GM23338 (cell line): ENCODE measurements around the gene TSNAX. TPM values are rescaled to one million over a fixed set of nuclear protein-coding genes. Genes with fewer than 3 reads are reported as not detected.

Source experiments
- ATAC-seq: fragments of 200-7000 bp; cut with Tn5 transposase; 3 replicates; pipeline ENCODE4 v1.9.1; 2020
- DNase-seq: peaks from one replicate; pipeline ENCODE4 v3.0.0-alpha.2; 2015; ENCODE audit warnings: low spot score
- H2AFZ ChIP-seq: fragments of 200-600 bp; sonication (generic); 2 replicates; pipeline ENCODE4 v1.8.0; 2016; ENCODE audit warnings: antibody characterized with exemption, mild to moderate bottlenecking, moderate library complexity
- H3F3A ChIP-seq: fragments of 200-600 bp; sonication (generic); replicated peaks from 2 replicates; pipeline ENCODE4 v1.8.0; 2017; ENCODE audit warnings: antibody characterized with exemption, mixed run types, low read depth
- H3K27ac ChIP-seq: fragments of 200-600 bp; sonication (generic); 2 replicates; pipeline ENCODE4 v1.6.1; 2016; ENCODE audit warnings: low read depth
- H3K27me3 ChIP-seq: fragments of 200-600 bp; sonication (generic); 2 replicates; pipeline ENCODE4 v1.8.0; 2016; ENCODE audit warnings: mild to moderate bottlenecking, mixed run types, moderate library complexity; ENCODE audit not compliant: insufficient read depth
- H3K36me3 ChIP-seq: fragments of 200-600 bp; sonication (generic); 2 replicates; pipeline ENCODE4 v1.8.0; 2016; ENCODE audit warnings: mild to moderate bottlenecking; ENCODE audit not compliant: insufficient read depth
- H3K4me1 ChIP-seq: fragments of 200-600 bp; sonication (generic); 2 replicates; pipeline ENCODE4 v1.8.0; 2016; ENCODE audit warnings: mild to moderate bottlenecking, moderate library complexity; ENCODE audit not compliant: insufficient read depth
- H3K4me2 ChIP-seq: fragments of 200-600 bp; sonication (generic); 2 replicates; pipeline ENCODE4 v1.7.1; 2017; ENCODE audit warnings: mixed run types
- H3K4me3 ChIP-seq: fragments of 200-600 bp; sonication (generic); 2 replicates; pipeline ENCODE4 v1.6.1; 2016; ENCODE audit warnings: mixed run types
- H3K79me2 ChIP-seq: fragments of 200-600 bp; sonication (generic); replicated peaks from 2 replicates; pipeline ENCODE4 v1.8.0; 2017; ENCODE audit warnings: mild to moderate bottlenecking; ENCODE audit not compliant: insufficient read depth
- H3K9me2 ChIP-seq: fragments of 200-600 bp; sonication (generic); 2 replicates; pipeline ENCODE4 v1.8.0; 2017; ENCODE audit not compliant: insufficient read depth
- H4K20me1 ChIP-seq: fragments of 200-600 bp; sonication (generic); replicated peaks from 2 replicates; pipeline ENCODE4 v1.8.0; 2017; ENCODE audit warnings: mild to moderate bottlenecking; ENCODE audit not compliant: insufficient read depth
- H3K27ac Mint-ChIP-seq: 2 replicates; pipeline ENCODE4 v1.8.0; 2020; ENCODE audit warnings: inconsistent platforms, mild to moderate bottlenecking, moderate library complexity, mixed read lengths
- H3K27me3 Mint-ChIP-seq: 3 replicates; pipeline ENCODE4 v1.8.0; 2022; ENCODE audit warnings: low read depth, mild to moderate bottlenecking, moderate library complexity, mixed read lengths, inconsistent platforms; ENCODE audit not compliant: insufficient read depth, poor library complexity
- H3K36me3 Mint-ChIP-seq: 3 replicates; pipeline ENCODE4 v1.8.0; 2021; ENCODE audit warnings: low read depth, mild to moderate bottlenecking, inconsistent platforms, moderate library complexity, mixed read lengths
- H3K4me1 Mint-ChIP-seq: 3 replicates; pipeline ENCODE4 v1.8.0; 2020; ENCODE audit warnings: mild to moderate bottlenecking, inconsistent platforms, mixed read lengths
- H3K4me3 Mint-ChIP-seq: 3 replicates; pipeline ENCODE4 v1.8.0; 2021; ENCODE audit warnings: moderate library complexity, mild to moderate bottlenecking, inconsistent platforms, mixed read lengths
- H3K9me3 Mint-ChIP-seq: 3 replicates; pipeline ENCODE4 v1.8.0; 2020; ENCODE audit warnings: moderate library complexity, mild to moderate bottlenecking, inconsistent platforms, mixed read lengths
- CREB1 ChIP-seq: fragments of 250-450 bp; sonication (Bioruptor Pico); IDR thresholded peaks from 2 replicates; pipeline ENCODE4 v1.5.0; 2020; ENCODE audit warnings: low read depth, mild to moderate bottlenecking, moderate library complexity
- EZH2 ChIP-seq: fragments of 200-600 bp; sonication (generic); IDR thresholded peaks from one replicate; pipeline ENCODE4 v1.8.0; 2017; ENCODE audit warnings: antibody characterized with exemption, mild to moderate bottlenecking, low read depth; ENCODE audit not compliant: unreplicated experiment
- EZH2phosphoT487 ChIP-seq: fragments of 200-600 bp; sonication (generic); IDR thresholded peaks from one replicate; pipeline ENCODE4 v1.8.1; 2018; ENCODE audit warnings: antibody characterized with exemption; ENCODE audit not compliant: unreplicated experiment
- JUNB ChIP-seq: IDR thresholded peaks from one replicate; pipeline ENCODE4 v1.6.1; 2016; ENCODE audit warnings: antibody characterized with exemption; ENCODE audit not compliant: unreplicated experiment
- NANOG ChIP-seq: IDR thresholded peaks from 2 replicates; pipeline ENCODE4 v1.6.1; 2016; ENCODE audit warnings: antibody characterized with exemption, borderline replicate concordance
- POLR2AphosphoS5 ChIP-seq: IDR thresholded peaks from 2 replicates; pipeline ENCODE4 v1.6.1; 2016; ENCODE audit warnings: antibody characterized with exemption, low read depth
- STAT1 ChIP-seq: IDR thresholded peaks from one replicate; pipeline ENCODE4 v1.6.1; 2016; ENCODE audit warnings: antibody characterized with exemption; ENCODE audit not compliant: unreplicated experiment
- ZNF114 ChIP-seq: fragments of 250-450 bp; sonication (Bioruptor Pico); IDR thresholded peaks from 2 replicates; pipeline ENCODE4 v1.5.0; 2020; ENCODE audit warnings: mild to moderate bottlenecking, moderate library complexity
- ZNF331 ChIP-seq: fragments of 250-450 bp; sonication (Bioruptor Pico); IDR thresholded peaks from 2 replicates; pipeline ENCODE4 v1.5.0; 2020; ENCODE audit warnings: low read depth, mild to moderate bottlenecking, moderate library complexity
- polyA plus RNA-seq: library from polyadenylated mRNA; unstranded; fragments of >200 nt; fragmentation: Nextera tagmentation; extraction: Ambion mirVana; gene quantifications from 2 replicates; pipeline ENCODE4 v1.2.1, GENCODE V29; 2016
- total RNA-seq: library from RNA; depleted of rRNA; stranded (reverse); fragments of >200 nt; shearing (Covaris generic); gene quantifications from 2 replicates; pipeline ENCODE4 v1.2.3, GENCODE V29; 2014
- TF ChIP-seq, protein P1 (sequence below), 2 experiments: fragments of 200-600 bp in 1 of 2; sonication (generic) in 1 of 2; conservative IDR thresholded peaks; 2 replicates each; pipeline versions ENCODE4 v1.5.1 to v1.6.1; 2016 to 2017; ENCODE audit warnings: antibody characterized with exemption in 2 of 2, low read depth in 2 of 2, mild to moderate bottlenecking in 2 of 2, moderate library complexity in 1 of 2
- TF ChIP-seq, protein P2 (sequence below): IDR thresholded peaks from one replicate; pipeline ENCODE4 v1.6.1; 2018; ENCODE audit warnings: antibody characterized with exemption; ENCODE audit not compliant: unreplicated experiment
- TF ChIP-seq, protein P3 (sequence below): IDR thresholded peaks from 2 replicates; pipeline ENCODE4 v1.6.1; 2016; ENCODE audit warnings: antibody characterized with exemption
- TF ChIP-seq, protein P4 (sequence below): fragments of 250-450 bp; sonication (Bioruptor Pico); IDR thresholded peaks from 2 replicates; pipeline ENCODE4 v1.5.0; 2020; ENCODE audit warnings: mild to moderate bottlenecking, moderate library complexity

TSNAX gene
- total and polyA plus RNA-seq, 2 experiments from 2014 or later = 31.5 to 31.7 TPM

DNA sequence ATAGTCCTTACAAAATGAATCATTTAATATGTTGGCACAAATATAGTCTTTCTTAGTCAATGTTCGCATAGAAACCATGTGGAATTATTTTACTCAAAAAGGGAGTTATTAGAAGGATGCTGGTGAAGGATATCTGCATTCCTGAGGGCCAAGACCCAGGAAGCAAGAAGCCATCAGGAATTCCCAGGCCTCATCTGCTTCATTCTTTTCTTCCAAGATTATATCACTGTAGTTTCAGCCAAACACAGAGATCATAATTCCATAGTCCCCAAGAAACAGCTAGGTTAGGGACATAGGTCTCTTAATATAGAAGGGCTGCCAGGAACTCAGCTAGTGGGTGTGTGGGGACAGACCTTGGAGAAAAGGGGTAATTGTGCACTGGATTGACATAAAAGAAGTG is 69.5 kb downstream of the TSNAX start:
- DNase-seq (no peak), ATAC-seq (no peak)
- Histone ChIP-seq H3K27ac (no peak overlapping the region), H2AFZ (no peak overlapping the region), H3K4me2 (no peak overlapping the region), H3K4me3 (no peak overlapping the region), H3F3A (no peaks in the 10 kb centered on the region), H3K9me2 (no peaks in the 10 kb centered on the region), H3K4me1 (peaks cover 3% of the 10 kb centered on the region; the same call in 1 of the 2 replicates), H3K27me3 (no peaks in the 10 kb centered on the region), H3K79me2 (no peaks in the 10 kb centered on the region), H3K36me3 (no peaks in the 10 kb centered on the region), H4K20me1 (no peaks in the 10 kb centered on the region)
- Mint-ChIP-seq H3K27me3 (peaks cover 2% of the 10 kb centered on the region), H3K9me3 (no peaks in the 10 kb centered on the region), H3K27ac (no peak overlapping the region), H3K4me3 (no peak overlapping the region), H3K4me1 (peaks cover 15% of the 10 kb centered on the region; the same call in 2 of the 3 replicates), H3K36me3 (no peaks in the 10 kb centered on the region)
- TF ChIP-seq EZH2phosphoT487 = no peak
- TF ChIP-seq JUNB = no peak
- TF ChIP-seq, protein P1, sequence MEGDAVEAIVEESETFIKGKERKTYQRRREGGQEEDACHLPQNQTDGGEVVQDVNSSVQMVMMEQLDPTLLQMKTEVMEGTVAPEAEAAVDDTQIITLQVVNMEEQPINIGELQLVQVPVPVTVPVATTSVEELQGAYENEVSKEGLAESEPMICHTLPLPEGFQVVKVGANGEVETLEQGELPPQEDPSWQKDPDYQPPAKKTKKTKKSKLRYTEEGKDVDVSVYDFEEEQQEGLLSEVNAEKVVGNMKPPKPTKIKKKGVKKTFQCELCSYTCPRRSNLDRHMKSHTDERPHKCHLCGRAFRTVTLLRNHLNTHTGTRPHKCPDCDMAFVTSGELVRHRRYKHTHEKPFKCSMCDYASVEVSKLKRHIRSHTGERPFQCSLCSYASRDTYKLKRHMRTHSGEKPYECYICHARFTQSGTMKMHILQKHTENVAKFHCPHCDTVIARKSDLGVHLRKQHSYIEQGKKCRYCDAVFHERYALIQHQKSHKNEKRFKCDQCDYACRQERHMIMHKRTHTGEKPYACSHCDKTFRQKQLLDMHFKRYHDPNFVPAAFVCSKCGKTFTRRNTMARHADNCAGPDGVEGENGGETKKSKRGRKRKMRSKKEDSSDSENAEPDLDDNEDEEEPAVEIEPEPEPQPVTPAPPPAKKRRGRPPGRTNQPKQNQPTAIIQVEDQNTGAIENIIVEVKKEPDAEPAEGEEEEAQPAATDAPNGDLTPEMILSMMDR (conservative IDR thresholded peaks at IDR 0.05; ENCODE audit: low read depth in 2 of 2) = no peak
- no peak for TF ChIP-seq POLR2AphosphoS5
- no peak for TF ChIP-seq STAT1
- TF ChIP-seq, protein P2, sequence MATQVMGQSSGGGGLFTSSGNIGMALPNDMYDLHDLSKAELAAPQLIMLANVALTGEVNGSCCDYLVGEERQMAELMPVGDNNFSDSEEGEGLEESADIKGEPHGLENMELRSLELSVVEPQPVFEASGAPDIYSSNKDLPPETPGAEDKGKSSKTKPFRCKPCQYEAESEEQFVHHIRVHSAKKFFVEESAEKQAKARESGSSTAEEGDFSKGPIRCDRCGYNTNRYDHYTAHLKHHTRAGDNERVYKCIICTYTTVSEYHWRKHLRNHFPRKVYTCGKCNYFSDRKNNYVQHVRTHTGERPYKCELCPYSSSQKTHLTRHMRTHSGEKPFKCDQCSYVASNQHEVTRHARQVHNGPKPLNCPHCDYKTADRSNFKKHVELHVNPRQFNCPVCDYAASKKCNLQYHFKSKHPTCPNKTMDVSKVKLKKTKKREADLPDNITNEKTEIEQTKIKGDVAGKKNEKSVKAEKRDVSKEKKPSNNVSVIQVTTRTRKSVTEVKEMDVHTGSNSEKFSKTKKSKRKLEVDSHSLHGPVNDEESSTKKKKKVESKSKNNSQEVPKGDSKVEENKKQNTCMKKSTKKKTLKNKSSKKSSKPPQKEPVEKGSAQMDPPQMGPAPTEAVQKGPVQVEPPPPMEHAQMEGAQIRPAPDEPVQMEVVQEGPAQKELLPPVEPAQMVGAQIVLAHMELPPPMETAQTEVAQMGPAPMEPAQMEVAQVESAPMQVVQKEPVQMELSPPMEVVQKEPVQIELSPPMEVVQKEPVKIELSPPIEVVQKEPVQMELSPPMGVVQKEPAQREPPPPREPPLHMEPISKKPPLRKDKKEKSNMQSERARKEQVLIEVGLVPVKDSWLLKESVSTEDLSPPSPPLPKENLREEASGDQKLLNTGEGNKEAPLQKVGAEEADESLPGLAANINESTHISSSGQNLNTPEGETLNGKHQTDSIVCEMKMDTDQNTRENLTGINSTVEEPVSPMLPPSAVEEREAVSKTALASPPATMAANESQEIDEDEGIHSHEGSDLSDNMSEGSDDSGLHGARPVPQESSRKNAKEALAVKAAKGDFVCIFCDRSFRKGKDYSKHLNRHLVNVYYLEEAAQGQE = no peak
- TF ChIP-seq, protein P3, sequence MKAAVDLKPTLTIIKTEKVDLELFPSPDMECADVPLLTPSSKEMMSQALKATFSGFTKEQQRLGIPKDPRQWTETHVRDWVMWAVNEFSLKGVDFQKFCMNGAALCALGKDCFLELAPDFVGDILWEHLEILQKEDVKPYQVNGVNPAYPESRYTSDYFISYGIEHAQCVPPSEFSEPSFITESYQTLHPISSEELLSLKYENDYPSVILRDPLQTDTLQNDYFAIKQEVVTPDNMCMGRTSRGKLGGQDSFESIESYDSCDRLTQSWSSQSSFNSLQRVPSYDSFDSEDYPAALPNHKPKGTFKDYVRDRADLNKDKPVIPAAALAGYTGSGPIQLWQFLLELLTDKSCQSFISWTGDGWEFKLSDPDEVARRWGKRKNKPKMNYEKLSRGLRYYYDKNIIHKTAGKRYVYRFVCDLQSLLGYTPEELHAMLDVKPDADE = no peak
- TF ChIP-seq NANOG = no peak
- no peak for TF ChIP-seq CREB1 (CRISPR knock-in tag)
- TF ChIP-seq, protein P4, sequence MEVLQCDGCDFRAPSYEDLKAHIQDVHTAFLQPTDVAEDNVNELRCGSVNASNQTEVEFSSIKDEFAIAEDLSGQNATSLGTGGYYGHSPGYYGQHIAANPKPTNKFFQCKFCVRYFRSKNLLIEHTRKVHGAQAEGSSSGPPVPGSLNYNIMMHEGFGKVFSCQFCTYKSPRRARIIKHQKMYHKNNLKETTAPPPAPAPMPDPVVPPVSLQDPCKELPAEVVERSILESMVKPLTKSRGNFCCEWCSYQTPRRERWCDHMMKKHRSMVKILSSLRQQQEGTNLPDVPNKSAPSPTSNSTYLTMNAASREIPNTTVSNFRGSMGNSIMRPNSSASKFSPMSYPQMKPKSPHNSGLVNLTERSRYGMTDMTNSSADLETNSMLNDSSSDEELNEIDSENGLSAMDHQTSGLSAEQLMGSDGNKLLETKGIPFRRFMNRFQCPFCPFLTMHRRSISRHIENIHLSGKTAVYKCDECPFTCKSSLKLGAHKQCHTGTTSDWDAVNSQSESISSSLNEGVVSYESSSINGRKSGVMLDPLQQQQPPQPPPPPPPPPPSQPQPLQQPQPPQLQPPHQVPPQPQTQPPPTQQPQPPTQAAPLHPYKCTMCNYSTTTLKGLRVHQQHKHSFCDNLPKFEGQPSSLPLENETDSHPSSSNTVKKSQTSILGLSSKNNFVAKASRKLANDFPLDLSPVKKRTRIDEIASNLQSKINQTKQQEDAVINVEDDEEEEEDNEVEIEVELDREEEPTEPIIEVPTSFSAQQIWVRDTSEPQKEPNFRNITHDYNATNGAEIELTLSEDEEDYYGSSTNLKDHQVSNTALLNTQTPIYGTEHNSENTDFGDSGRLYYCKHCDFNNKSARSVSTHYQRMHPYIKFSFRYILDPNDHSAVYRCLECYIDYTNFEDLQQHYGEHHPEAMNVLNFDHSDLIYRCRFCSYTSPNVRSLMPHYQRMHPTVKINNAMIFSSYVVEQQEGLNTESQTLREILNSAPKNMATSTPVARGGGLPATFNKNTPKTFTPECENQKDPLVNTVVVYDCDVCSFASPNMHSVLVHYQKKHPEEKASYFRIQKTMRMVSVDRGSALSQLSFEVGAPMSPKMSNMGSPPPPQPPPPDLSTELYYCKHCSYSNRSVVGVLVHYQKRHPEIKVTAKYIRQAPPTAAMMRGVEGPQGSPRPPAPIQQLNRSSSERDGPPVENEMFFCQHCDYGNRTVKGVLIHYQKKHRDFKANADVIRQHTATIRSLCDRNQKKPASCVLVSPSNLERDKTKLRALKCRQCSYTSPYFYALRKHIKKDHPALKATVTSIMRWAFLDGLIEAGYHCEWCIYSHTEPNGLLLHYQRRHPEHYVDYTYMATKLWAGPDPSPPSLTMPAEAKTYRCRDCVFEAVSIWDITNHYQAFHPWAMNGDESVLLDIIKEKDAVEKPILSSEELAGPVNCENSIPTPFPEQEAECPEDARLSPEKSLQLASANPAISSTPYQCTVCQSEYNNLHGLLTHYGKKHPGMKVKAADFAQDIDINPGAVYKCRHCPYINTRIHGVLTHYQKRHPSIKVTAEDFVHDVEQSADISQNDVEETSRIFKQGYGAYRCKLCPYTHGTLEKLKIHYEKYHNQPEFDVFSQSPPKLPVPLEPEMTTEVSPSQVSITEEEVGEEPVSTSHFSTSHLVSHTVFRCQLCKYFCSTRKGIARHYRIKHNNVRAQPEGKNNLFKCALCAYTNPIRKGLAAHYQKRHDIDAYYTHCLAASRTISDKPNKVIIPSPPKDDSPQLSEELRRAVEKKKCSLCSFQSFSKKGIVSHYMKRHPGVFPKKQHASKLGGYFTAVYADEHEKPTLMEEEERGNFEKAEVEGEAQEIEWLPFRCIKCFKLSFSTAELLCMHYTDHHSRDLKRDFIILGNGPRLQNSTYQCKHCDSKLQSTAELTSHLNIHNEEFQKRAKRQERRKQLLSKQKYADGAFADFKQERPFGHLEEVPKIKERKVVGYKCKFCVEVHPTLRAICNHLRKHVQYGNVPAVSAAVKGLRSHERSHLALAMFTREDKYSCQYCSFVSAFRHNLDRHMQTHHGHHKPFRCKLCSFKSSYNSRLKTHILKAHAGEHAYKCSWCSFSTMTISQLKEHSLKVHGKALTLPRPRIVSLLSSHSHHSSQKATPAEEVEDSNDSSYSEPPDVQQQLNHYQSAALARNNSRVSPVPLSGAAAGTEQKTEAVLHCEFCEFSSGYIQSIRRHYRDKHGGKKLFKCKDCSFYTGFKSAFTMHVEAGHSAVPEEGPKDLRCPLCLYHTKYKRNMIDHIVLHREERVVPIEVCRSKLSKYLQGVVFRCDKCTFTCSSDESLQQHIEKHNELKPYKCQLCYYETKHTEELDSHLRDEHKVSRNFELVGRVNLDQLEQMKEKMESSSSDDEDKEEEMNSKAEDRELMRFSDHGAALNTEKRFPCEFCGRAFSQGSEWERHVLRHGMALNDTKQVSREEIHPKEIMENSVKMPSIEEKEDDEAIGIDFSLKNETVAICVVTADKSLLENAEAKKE = no peak
- TF ChIP-seq ZNF331 = no peak
- no peak for TF ChIP-seq EZH2
- TF ChIP-seq ZNF114 (CRISPR knock-in tag) = no peak
